Mucosa of rectum (tissue), 2 donors: ENCODE data around the gene GART.

ENCODE experiments used
- H3K27ac ChIP-seq, 2 donors: one replicate each; pipeline ENCODE4 v1.7.0; 2013; ENCODE audit warnings: inconsistent platforms in 2 of 2, low read depth in 2 of 2, low read length in 2 of 2
- H3K27me3 ChIP-seq, 2 donors: one replicate each; pipeline ENCODE4 v1.7.0; 2013; ENCODE audit warnings: low read length in 2 of 2; ENCODE audit not compliant: control insufficient read depth in 2 of 2, insufficient read depth in 2 of 2
- H3K36me3 ChIP-seq, 2 donors: one replicate each; pipeline ENCODE4 v1.7.0; 2013; ENCODE audit warnings: low read length in 2 of 2; ENCODE audit not compliant: control insufficient read depth in 2 of 2, insufficient read depth in 2 of 2
- H3K4me1 ChIP-seq, 2 donors: one replicate each; pipeline ENCODE4 v1.7.0; 2013; ENCODE audit warnings: low read length in 2 of 2, mild to moderate bottlenecking in 1 of 2; ENCODE audit not compliant: control insufficient read depth in 2 of 2, insufficient read depth in 2 of 2
- H3K4me3 ChIP-seq, 2 donors: one replicate each; pipeline ENCODE4 v1.7.0; 2013; ENCODE audit warnings: low read length in 2 of 2
- H3K9ac ChIP-seq, 2 donors: one replicate each; pipeline ENCODE4 v1.7.0; 2013; ENCODE audit warnings: low read length in 2 of 2, low read depth in 1 of 2, mild to moderate bottlenecking in 1 of 2
- H3K9me3 ChIP-seq, 2 donors: one replicate each; pipeline ENCODE4 v1.7.0; 2013; ENCODE audit warnings: low read length in 2 of 2; ENCODE audit not compliant: control insufficient read depth in 2 of 2
- donor health status: healthy.
- donor health status: Normal muscosa, but diverticular disease.

GART gene

DNA sequence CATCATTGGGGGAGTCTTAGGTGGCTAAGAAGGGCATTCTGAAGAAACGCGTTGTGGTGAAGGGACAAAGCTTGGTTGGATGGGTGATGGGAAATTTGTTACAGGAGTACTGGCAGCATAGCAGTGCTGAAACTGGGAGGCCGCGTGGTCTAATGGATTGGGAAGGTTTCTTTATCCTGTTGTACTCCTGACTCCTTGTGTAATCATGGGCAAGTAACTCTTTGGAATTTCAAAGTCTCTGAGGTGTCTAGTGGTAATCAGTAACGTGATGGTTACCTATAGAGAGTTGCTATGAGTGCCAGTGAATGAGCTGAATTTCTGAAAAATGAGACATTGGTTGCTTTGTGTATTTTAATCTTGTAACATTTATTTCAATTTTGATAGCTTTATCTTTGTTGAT, 28.1 kb upstream of the GART start:
- peaks cover 50 to 56% of the 10 kb centered on the region in 2 donors for H3K36me3 ChIP-seq
- no peaks in the 10 kb centered on the region for H3K27me3 ChIP-seq
- H3K4me3 ChIP-seq: no peak overlapping the region

DNA sequence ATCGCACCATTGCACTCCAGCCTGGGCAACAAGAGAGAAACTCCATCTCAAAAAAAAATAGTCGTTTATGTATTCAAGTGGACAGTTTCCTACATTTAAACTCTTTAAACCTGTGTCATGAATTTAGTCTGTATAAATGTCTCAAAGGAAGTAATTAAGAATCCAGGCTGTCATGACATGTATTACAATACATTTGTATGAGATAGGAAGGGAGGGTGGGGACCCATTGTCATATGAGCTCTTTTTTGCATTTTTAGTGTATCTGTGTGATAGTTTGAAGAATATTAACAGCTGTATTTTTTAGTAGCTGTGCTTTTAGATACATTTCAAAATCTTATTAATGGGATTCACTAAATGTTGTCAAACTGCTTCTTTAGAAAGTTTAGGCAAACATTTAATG, 26.5 kb upstream of the GART start:
- Histone ChIP-seq H3K9ac (no peak overlapping the region), H3K9me3 (no peaks in the 10 kb centered on the region), H3K4me1 (no peaks in the 10 kb centered on the region), H3K27me3 (no peaks in the 10 kb centered on the region), H3K4me3 (no peak overlapping the region), H3K27ac (no peak overlapping the region), H3K36me3 (peaks cover 41 to 48% of the 10 kb centered on the region in 2 donors)

More for the DNA sequence above, 28.1 kb upstream of the GART start:
- H3K27ac ChIP-seq: no peak overlapping the region
- H3K9ac ChIP-seq: no peak overlapping the region
- H3K9me3 ChIP-seq: no peaks in the 10 kb centered on the region
- no peaks in the 10 kb centered on the region for H3K4me1 ChIP-seq

DNA sequence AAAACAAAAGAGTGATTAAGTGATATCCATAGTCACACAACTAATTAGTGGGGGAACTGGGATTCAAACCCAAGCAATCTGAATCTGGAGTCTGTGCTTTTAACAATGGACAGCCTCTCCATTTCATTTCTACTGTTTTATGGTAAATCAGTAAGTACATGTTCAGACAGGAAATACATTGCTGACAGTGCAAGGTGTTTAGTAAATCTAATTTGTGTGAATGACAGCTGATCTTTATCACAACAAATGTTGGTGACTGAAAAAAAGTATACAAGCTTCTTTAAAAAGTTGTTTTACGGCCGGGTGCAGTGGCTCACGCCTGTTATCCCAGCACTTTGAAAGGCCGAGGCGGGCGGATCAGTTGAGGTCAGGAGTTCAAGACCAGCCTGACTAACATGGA, 26.0 kb upstream of the GART start:
- no peaks in the 10 kb centered on the region for H3K9me3 ChIP-seq
- no peaks in the 10 kb centered on the region for H3K27me3 ChIP-seq
- H3K36me3 ChIP-seq: peaks cover 43 to 44% of the 10 kb centered on the region in 2 donors
- H3K4me1 ChIP-seq: no peaks in the 10 kb centered on the region
- H3K27ac ChIP-seq: no peak overlapping the region
- H3K4me3 ChIP-seq: no peak overlapping the region
- H3K9ac ChIP-seq: no peak overlapping the region

DNA sequence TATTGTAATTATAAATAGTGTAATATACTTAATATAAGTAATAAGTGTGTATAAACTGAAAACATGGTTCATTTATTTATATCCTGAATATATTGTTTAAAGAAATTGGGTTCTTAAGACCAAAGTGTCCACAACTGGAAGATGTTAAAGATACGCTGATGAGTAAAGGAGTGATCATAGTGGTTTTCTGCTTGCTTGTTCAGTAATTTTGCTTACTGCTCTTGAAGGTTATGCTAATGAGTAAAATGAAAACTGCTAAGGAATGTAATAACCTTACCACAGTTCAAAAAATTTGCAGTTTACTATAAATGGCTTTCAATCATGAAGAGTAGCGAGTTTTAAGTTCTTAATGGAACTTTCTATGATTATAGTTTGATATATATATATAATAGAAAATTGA, 24.6 kb upstream of the GART start:
- no peak overlapping the region for H3K27ac ChIP-seq
- no peak overlapping the region for H3K4me3 ChIP-seq
- H3K4me1 ChIP-seq: no peaks in the 10 kb centered on the region
- no peaks in the 10 kb centered on the region for H3K27me3 ChIP-seq
- no peaks in the 10 kb centered on the region for H3K9me3 ChIP-seq
- peaks cover 42 to 44% of the 10 kb centered on the region in 2 donors for H3K36me3 ChIP-seq
- no peak overlapping the region for H3K9ac ChIP-seq

DNA sequence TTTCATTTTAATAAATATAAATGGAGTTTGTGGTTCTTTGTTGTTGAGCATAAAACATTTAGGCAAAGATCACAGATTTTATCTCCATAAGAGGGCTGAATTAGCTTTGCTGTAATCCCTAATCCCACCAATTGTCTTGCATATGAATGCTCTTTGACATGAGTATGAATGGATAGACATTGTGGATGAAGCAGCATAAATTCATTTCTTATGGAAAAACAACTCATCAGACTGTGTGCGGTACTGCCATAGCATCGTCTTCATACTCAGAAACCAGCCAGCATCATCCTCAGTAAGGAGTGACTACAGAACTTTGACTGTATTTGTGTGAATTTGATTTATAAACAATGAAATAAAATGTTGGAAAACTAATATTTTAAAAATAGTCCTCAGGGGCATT, 20.5 kb upstream of the GART start:
- no peaks in the 10 kb centered on the region for H3K27me3 ChIP-seq
- peaks cover 57 to 62% of the 10 kb centered on the region in 2 donors for H3K36me3 ChIP-seq
- peaks cover 0 to 2% of the 10 kb centered on the region in 2 donors for H3K4me1 ChIP-seq
- no peak overlapping the region for H3K9ac ChIP-seq
- no peaks in the 10 kb centered on the region for H3K9me3 ChIP-seq
- H3K27ac ChIP-seq: no peak overlapping the region
- H3K4me3 ChIP-seq: no peak overlapping the region

DNA sequence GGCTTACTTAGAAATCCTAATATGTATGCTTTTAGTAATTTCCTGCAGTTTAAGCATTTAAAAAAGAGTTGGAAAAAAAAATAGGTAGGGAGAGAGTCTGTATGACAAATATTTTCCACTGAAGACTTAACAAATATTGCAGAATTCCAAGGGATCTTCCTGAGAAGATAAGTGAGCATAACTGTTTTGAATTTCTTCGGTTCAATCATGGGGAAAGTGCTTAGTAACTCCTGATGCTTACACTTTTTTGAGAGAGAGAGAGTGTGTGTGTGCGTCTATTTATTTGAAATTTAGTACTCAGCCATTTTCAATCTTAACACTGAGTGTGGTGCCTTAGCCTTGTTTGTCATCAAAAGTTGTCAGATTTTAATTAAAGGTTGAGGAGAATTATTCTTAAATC, 19.5 kb upstream of the GART start:
- Histone ChIP-seq H3K9ac (no peak overlapping the region), H3K36me3 (peaks cover 59 to 67% of the 10 kb centered on the region in 2 donors), H3K9me3 (no peaks in the 10 kb centered on the region), H3K27me3 (no peaks in the 10 kb centered on the region), H3K4me1 (peaks cover 0 to 2% of the 10 kb centered on the region in 2 donors), H3K27ac (no peak overlapping the region), H3K4me3 (no peak overlapping the region)

DNA sequence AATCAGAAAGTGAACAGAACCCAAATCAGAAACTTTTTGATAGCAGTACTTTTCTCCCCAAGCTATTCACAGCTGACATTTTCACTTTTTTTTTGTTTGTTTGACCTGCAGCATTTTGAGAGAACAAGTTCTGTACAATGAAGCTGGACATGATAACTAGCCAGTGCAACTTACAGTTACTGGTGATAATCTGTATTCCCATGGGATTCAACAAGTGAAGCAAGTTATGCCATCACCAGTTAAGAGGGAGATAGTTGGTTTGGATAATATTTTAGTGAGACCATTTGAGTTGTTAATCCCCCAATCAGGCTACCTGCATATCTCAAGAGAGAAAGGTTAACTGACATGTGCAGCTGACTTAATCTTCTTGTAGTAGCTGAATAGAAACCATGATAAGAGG, 19.0 kb upstream of the GART start:
- Histone ChIP-seq H3K27ac (no peak overlapping the region), H3K36me3 (peaks cover 62 to 70% of the 10 kb centered on the region in 2 donors)

DNA sequence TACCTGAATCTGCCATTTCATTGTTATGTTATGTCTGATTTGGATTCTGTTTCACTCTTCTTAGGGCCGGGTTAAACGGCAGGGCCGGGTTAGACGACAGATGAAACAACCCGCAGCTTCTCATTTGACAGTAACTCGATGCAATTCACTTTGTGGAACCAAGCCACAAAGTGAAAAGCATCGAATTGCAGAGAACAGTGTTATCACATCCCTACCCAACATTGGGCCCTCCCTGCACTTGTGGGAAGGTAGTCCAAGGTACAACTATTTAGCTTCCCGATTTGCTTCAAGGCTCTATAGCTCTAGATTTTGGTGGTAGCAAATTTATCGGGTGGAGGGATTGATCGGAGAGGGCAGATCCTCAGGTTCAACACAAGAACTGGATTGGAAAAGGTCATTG, 17.9 kb upstream of the GART start:
- Histone ChIP-seq H3K4me1 (peaks cover 0 to 2% of the 10 kb centered on the region in 2 donors), H3K4me3 (no peak overlapping the region), H3K27ac (no peak overlapping the region), H3K27me3 (no peaks in the 10 kb centered on the region), H3K9ac (no peak overlapping the region), H3K9me3 (no peaks in the 10 kb centered on the region), H3K36me3 (peaks cover 59 to 77% of the 10 kb centered on the region in 2 donors)

More for the DNA sequence above, 19.0 kb upstream of the GART start:
- no peak overlapping the region for H3K9ac ChIP-seq
- H3K4me3 ChIP-seq: no peak overlapping the region
- peaks cover 0 to 2% of the 10 kb centered on the region in 2 donors for H3K4me1 ChIP-seq
- no peaks in the 10 kb centered on the region for H3K27me3 ChIP-seq
- no peaks in the 10 kb centered on the region for H3K9me3 ChIP-seq

DNA sequence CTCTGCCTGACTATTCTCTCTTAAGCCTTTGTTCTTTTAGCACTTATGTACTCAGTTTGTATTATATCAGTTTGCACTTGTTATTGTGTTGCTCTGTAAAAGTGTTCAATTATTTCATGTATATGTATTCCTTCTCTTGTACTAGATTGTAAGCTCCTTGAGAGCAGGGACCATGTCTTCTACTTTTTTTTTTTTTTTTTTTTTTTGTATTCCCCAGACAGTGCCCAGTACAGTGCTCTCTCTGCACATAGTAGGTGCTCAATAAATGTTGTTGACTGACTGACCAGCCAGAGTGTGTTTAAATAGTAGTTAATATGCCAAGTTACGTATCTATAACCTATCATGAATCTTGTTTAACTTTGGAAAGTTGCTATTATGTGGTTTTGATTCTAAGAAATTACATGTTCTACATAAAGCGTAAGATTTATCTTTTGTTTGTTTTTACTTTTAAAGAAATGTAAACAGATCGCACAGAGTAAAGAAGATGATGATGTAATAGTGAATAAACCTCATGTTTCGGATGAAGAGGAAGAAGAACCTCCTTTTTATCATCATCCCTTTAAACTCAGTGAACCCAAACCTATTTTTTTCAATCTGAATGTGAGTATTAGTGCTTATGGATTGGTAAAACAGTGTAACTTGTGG, 17.0 kb upstream of the GART start:
- Histone ChIP-seq H3K4me1 (peaks cover 0 to 2% of the 10 kb centered on the region in 2 donors), H3K27me3 (no peaks in the 10 kb centered on the region), H3K9me3 (no peaks in the 10 kb centered on the region), H3K27ac (no peak overlapping the region), H3K36me3 (peaks cover 67 to 84% of the 10 kb centered on the region in 2 donors), H3K9ac (no peak overlapping the region), H3K4me3 (no peak overlapping the region)

DNA sequence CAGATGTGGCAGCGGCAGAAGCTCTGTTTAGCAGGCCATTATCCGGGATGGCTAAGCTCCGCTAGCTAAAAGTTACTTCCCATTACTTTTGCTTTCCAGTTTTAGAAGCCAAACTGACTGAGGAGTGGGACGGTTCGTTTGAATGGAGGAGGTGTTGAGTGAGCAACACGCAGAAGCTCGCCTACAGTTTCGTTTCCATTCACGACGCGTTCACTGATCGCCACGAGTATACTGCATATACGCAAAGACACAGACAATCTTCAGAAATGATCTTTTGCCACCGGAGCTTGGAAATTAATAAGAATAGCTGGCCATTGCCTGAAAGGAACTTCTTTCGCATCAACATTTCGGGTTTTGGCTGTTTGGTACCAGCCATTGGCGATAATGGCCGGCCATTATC, 15.5 kb upstream of the GART start:
- Histone ChIP-seq H3K36me3 (peaks cover 77 to 86% of the 10 kb centered on the region in 2 donors), H3K4me1 (peaks cover 0 to 2% of the 10 kb centered on the region in 2 donors), H3K27me3 (no peaks in the 10 kb centered on the region), H3K27ac (no peak overlapping the region), H3K4me3 (no peak overlapping the region), H3K9ac (no peak overlapping the region), H3K9me3 (no peaks in the 10 kb centered on the region)
